Measurements from ENCODE around the gene HELQ.

Gene HELQ

DNA sequence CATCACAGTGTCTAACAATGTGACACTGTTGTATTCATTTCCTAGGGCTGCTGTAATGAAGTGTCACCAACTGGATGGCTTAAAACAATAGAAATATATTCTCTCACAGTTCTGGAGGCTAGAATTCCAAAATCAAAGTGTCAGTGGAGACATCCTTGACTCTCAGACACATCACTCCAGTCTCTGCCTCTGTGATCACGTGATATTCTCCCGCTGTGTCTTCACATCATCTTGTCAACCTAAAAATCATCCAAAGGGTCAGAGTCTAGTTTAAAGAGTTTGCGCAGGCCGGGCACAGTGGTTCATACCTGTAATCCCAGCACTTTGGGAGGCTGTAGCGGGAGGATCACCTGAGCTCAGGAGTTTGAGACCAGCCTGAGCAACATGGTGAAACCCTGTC is 84.4 kb downstream of the HELQ start:
- TF ChIP-seq, protein P1, sequence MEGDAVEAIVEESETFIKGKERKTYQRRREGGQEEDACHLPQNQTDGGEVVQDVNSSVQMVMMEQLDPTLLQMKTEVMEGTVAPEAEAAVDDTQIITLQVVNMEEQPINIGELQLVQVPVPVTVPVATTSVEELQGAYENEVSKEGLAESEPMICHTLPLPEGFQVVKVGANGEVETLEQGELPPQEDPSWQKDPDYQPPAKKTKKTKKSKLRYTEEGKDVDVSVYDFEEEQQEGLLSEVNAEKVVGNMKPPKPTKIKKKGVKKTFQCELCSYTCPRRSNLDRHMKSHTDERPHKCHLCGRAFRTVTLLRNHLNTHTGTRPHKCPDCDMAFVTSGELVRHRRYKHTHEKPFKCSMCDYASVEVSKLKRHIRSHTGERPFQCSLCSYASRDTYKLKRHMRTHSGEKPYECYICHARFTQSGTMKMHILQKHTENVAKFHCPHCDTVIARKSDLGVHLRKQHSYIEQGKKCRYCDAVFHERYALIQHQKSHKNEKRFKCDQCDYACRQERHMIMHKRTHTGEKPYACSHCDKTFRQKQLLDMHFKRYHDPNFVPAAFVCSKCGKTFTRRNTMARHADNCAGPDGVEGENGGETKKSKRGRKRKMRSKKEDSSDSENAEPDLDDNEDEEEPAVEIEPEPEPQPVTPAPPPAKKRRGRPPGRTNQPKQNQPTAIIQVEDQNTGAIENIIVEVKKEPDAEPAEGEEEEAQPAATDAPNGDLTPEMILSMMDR (conservative IDR thresholded peaks at IDR 0.05; ENCODE audit: low read depth, low read length): no peak
- no peak for DNase-seq (ENCODE audit: low read depth)
- no peak overlapping the region for H3K4me3 ChIP-seq (ENCODE audit: low read length)

DNA sequence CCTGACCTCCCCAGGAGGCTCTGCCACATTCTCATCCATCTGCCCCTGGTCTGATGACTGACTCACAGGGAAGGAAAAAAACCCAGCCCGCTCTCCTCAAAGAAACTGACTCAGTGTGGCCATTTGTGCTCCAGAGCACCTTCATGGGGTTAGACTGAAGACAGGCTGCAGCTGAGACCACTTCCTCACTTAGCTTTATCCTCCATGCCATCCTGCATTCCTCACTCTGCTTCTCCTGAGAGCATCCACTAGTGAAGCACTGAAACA is 85.0 kb downstream of the HELQ start:
- TF ChIP-seq, protein P1 (conservative IDR thresholded peaks at IDR 0.05; ENCODE audit: low read depth, low read length): no peak
- H3K4me3 ChIP-seq (ENCODE audit: low read length): no peak overlapping the region
- no peak for DNase-seq (ENCODE audit: low read depth)

DNA sequence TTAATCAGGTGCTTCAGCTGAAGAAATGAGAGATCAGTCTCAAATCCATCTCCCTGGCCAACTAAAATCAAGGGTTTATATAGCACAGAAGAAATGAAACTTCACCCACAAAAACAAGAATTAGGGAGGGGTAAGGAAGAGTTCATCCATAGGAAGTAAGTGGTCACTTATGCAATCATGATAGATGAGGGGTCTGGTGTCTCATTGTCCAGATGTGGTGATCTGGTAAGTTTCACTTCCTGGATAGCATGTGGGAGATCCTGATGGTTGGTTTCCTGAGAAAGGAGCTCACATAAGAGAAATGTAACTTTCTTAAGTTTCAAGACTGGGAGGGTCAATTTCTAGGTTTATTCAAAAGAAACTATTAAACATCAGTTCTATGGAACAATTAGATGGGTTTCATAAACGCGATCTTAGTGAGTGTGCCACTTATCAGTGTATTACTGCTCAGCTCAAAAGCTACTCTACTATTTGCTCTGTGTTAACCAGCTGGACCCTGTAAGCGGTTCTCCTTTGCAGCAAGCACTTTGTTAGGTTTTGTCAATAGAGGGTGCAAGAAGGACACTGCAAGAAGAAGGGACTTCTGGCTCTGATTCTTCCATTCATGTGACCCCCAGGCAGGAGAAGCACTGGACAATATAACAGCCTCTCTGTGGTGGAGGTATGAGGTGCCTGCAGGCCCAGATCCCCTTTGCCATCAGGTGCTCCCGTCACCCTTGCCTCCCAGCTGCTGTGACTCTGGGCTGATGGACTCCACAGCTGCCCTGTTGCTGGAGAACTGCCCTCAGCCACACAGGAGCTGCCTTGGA is 85.6 kb downstream of the HELQ start:
- TF ChIP-seq, protein P1 (conservative IDR thresholded peaks at IDR 0.05; ENCODE audit: low read depth, low read length): no peak
- H3K4me3 ChIP-seq (ENCODE audit: low read length): no peak overlapping the region
- no peak for DNase-seq (ENCODE audit: low read depth)

DNA sequence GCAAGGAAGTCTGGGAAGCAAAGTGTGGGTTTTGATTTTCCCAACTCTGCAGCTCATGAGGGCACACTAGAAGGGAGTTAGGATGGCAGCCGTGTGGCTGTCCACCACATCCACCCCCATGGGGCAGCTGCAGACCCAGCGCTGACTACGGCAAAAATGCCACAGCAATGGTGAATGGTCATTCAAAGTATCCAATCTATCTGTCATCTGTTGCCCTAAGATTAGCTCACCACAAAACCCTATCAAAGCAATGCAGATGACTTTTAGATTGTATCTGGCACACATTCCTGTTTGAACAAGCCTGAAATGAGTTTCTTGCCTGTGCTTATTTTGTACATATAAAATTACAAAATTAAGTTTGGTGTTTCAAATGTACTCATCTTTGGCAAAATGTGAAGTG is 91.3 kb downstream of the HELQ start:
- H3K4me3 ChIP-seq (ENCODE audit: low read length): no peak overlapping the region
- TF ChIP-seq, protein P1 (conservative IDR thresholded peaks at IDR 0.05; ENCODE audit: low read depth, low read length): no peak
- DNase-seq (ENCODE audit: low read depth): no peak

DNA sequence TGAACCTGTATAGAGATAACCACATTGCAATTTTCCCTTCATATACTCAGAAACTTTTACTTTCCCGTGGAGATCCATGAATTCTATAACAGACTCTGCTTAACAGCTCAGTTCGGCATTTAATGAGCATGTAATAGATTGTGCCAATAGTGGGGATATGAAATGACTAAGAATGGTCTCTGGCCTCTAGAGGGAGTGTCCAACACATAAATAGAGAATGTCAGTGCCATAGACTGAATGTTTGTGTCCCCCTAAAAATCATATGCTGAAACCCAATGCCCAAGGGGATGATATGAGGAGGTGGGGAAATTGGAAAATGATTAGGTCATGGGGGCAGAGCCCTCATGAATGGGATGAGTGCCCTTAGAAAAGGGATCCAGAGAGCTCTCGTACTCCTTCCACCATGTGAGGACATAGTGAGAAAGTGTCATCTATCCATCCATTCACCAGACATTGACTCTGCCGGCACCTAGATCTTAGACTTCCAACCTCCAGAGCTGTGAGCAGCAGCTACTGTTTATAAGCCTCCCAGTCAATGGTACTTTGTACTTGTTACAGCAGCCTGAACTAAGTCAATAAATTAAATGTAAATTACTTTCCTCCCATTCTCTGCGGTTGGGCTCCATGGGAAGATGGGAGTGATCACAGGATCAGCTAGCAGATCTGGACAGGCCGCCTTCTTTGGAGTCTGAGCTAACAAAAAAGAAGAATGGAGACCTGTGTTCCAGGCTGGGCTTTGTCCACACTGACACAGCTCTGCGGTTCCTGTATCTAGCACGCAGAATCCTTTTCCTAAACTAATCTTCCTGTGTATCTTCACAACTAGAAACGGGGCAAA is 92.9 kb downstream of the HELQ start:
- TF ChIP-seq, protein P1 (conservative IDR thresholded peaks at IDR 0.05; ENCODE audit: low read depth, low read length): peak; percentile 59
- peak; percentile 8 for DNase-seq (ENCODE audit: low read depth)
- H3K4me3 ChIP-seq (ENCODE audit: low read length): no peak overlapping the region

DNA sequence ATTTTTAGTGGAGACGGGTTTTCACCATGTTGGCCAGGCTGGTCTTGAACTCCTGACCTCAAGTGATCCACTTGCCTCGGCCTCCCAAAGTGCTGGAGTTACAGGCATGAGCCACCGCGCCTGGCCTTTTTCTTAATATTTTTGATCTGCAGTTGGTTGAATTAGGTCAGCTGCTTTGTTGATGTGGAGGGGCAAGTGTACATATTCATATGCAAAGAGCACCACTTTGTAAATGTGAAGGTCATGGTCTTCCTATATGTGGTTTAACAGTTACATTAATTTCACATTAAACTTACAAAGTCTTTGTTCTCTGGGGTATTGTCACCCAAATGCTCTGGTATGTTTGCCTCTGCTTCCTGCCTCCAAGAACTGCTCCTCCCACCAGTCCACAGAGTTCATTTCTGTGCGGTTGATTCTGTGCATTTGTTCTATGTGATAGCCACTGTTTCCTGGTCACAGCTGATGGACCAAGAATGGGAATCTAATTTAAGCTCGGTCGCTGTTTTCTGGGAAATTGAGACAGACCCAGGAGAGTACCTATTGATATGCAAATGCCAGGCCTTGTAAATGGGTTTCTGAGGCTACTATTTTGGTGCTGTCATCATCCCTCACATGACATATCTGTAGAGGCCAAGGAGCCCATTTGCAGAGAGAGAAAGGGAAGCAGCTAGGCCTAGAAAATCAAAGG is 94.1 kb downstream of the HELQ start:
- DNase-seq (ENCODE audit: low read depth): no peak
- no peak overlapping the region for H3K4me3 ChIP-seq (ENCODE audit: low read length)
- TF ChIP-seq, protein P1 (conservative IDR thresholded peaks at IDR 0.05; ENCODE audit: low read depth, low read length): no peak

Data from retinal pigment epithelial cell (primary cell).